Aorta (tissue), 5 donors: ENCODE results near the gene MUC13. TPM values are rescaled to one million over a fixed set of nuclear protein-coding genes. Genes with fewer than 3 reads are reported as not detected.

Experiments
- ATAC-seq: fragments of 200-7000 bp; cut with Tn5 transposase; one replicate; pipeline ENCODE4 v1.9.1; 2022; ENCODE audit warnings: moderate library complexity; ENCODE audit not compliant: low FRiP score
- DNase-seq, 2 donors: peaks; one replicate each; pipeline ENCODE4 v3.0.0-alpha.2; 2020
- H3K27ac ChIP-seq, 2 donors: one replicate each; pipeline ENCODE4 v1.5.1; 2013; ENCODE audit warnings: low read length in 2 of 2, mild to moderate bottlenecking in 2 of 2, moderate library complexity in 2 of 2, control low read depth in 1 of 2, inconsistent platforms in 1 of 2, low read depth in 1 of 2
- H3K27me3 ChIP-seq, 2 donors: one replicate each; pipeline ENCODE4 v1.6.1; 2013; ENCODE audit warnings: control low read depth in 1 of 2, low read length in 1 of 2, mild to moderate bottlenecking in 1 of 2, moderate library complexity in 1 of 2; ENCODE audit not compliant: insufficient read depth in 2 of 2, control insufficient read depth in 1 of 2
- H3K36me3 ChIP-seq, 2 donors: one replicate each; pipeline ENCODE4 v1.6.1; 2013; ENCODE audit warnings: control low read depth in 1 of 2, low read length in 1 of 2, mild to moderate bottlenecking in 1 of 2; ENCODE audit not compliant: insufficient read depth in 2 of 2, control insufficient read depth in 1 of 2
- H3K4me1 ChIP-seq, 2 donors: one replicate each; pipeline ENCODE4 v1.6.1; 2013; ENCODE audit warnings: low read length in 2 of 2, control low read depth in 1 of 2, mild to moderate bottlenecking in 1 of 2, moderate library complexity in 1 of 2; ENCODE audit not compliant: insufficient read depth in 2 of 2, control insufficient read depth in 1 of 2
- H3K4me3 ChIP-seq, 2 donors: one replicate each; pipeline ENCODE4 v1.5.1; 2013; ENCODE audit warnings: low read length in 2 of 2, control low read depth in 1 of 2, mild to moderate bottlenecking in 1 of 2
- H3K9me3 ChIP-seq: one replicate; pipeline ENCODE4 v1.6.1; 2013; ENCODE audit warnings: mild to moderate bottlenecking, low read length; ENCODE audit not compliant: control insufficient read depth
- WGBS, 2 donors: extraction: QIAGEN DNeasy Blood & Tissue Kit; methylation state at CpG; one replicate each; pipeline ENCODE4 v1.1.7; 2013; 5-methylcytosine and 5-hydroxymethylcytosine counted together
- intact Hi-C, 2 donors: fragments of 100-400 bp; cut with DNase I; formaldehyde crosslinking; loops; one replicate each; pipeline versions ENCODE4 v1.14.2 to v1.15.0; 2022
- polyA plus RNA-seq, 2 donors: library from polyadenylated mRNA; stranded (reverse); fragments of 200-250 nt; gene quantifications; one replicate each; pipeline ENCODE4 v1.2.3, GENCODE V29; 2013
- total RNA-seq, 2 donors: library from RNA; stranded (reverse); fragmentation: NEBNext Ultra II Directional; extraction: Animal tissue kit (Norgen Biotek cat#: 25700); gene quantifications; one replicate each; pipeline ENCODE4 v1.2.1, GENCODE V29; 2021
- donor health status: healthy with polysubstance abuse.
- donor health status: Bipolar disorder and iron deficiency.
- donor health status: DM: no; HTN: no; CAD: no.
- donor health status: DM: no; HTN: no; CAD: no.
- donor health status: DM: yes; HTN: yes; CAD: no.

The MUC13 gene
- total and polyA plus RNA-seq, 4 donors, result 0.18 to 16.5 (median 0.54) TPM; not detected in 1

DNA sequence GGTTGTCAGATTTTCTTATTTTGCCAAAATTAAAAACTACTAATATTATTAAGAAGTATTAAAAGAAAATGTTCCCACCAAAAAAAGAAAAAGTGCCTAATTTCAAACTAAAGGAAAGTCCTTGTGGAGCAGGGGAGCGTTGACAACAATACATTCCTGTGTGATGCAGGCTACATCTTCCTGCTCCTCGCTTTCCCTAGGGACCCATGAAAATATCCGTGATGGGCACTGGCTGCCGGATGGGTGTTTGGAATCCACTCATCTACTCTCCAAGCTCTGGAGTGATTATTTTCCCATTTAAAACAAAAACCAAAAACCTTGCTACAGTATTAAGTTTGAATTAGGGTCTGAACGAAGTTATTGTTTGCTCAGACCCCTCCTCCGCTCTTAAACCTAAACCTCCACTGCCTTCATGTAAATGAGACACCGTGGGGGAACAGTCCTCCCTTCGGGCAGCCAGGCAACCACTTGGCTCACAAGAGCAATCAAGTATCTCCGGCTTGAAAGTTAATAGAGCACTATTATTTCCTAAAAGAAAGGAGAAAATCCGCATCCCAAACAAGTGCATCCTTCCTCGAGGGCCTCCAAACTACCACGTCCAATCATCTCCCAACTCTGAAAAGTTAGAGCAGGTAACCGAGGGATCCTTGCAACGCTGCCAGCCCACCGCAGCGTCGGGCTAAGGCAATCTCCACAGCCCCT is 48.9 kb downstream of the MUC13 start:
- DNase-seq (no peak), ATAC-seq (no peak)
- H3K4me1 ChIP-seq, result peaks cover 2 to 3% of the 10 kb centered on the region in 2 donors
- no peaks in the 10 kb centered on the region for H3K9me3 ChIP-seq
- H3K27me3 ChIP-seq, result no peaks in the 10 kb centered on the region
- H3K27ac ChIP-seq, result peak overlapping the region; percentile 17 to 26
- intact Hi-C loops, result loop anchor here (5.0 kb wide), 2 partner anchors 38 to 103 kb away; no protein-coding TSS in a partner anchor
- 5 to 10% methylated on average over 17 of the region's 17 CpGs for WGBS, 2 donors
- no peaks in the 10 kb centered on the region for H3K36me3 ChIP-seq
- H3K4me3 ChIP-seq, result peak overlapping the region; percentile 60 to 78

DNA sequence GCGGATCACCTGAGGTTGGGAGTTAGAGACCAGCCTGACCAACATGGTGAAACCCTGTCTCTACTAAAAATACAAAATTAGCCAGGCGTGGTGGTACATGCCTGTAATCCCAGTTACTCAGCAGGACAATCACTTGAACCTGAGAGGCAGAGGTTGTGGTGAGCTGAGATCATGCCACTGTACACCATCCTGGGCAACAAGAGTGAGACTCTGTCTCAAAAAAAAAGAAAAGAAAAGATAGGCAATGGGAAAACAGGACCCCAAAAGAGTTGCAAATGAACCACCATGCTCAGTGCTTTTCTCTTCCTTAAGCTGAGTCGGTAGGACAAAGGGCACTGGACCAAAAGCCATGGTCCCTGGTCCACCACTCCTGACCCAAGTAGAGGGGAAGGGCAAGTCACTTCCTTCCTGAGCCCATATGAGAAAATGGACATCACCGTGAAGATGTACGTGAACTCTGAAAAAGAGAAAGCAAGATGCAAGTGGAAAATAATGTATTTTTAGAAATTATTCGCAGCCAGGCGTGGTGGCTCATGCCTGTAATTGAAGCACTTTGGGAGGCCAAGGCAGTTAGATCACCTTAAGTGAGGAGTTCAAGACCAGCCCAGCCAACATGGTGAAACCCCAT is 50.0 kb downstream of the MUC13 start:
- DNase-seq, result no peak
- H3K9me3 ChIP-seq, result no peaks in the 10 kb centered on the region
- peaks cover 2 to 4% of the 10 kb centered on the region in 2 donors for H3K4me1 ChIP-seq

DNA sequence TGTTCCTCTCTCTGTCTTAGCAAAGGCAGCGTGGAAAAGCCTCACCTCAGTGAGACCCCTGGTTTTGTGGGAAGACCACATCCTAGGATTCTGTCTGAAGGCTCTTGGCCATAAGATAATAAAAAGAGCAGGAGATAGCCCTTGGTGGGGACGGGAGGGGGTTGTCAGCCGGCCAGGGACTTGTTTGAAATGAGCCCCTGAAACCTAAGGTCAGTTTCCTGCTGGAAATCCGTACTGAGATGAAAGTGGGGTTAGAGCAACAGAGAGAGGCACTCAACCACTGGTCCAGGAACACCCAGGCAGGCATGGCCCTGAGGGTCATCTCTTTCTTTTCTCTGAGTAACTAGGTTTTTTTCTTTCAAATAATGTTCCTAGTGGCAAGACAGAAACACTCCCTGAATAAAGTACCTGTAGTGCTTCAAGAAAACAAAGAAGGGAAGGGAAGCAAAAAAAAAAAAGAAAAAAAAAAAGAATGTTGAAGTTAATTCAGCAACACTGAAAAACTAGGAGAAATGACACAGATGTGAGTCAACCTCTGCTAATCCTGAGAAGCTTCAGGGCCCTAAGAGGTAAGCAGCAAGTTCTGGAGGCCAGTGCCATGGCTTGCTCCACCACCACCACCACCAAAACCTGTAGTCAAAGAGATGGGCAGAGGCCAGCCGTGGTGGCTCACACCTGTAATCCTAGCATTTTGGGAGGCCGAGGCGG is 50.6 kb downstream of the MUC13 start:
- Histone ChIP-seq H3K9me3 (no peaks in the 10 kb centered on the region), H3K27me3 (no peaks in the 10 kb centered on the region), H3K4me3 (no peak overlapping the region), H3K4me1 (peaks cover 2 to 11% of the 10 kb centered on the region in 2 donors), H3K27ac (no peak overlapping the region), H3K36me3 (no peaks in the 10 kb centered on the region)
- WGBS, 2 donors, result 74 to 90% methylated on average over 6 to 7 of the region's 7 CpGs
- intact Hi-C loops, result loop anchor here (5.0 kb wide), 2 partner anchors 37 to 102 kb away; no protein-coding TSS in a partner anchor
- no peak for ATAC-seq
- DNase-seq, result no peak

More for the DNA sequence above, 50.0 kb downstream of the MUC13 start:
- no peak for ATAC-seq
- H3K27me3 ChIP-seq, result no peaks in the 10 kb centered on the region
- H3K27ac ChIP-seq, result no peak overlapping the region
- no peaks in the 10 kb centered on the region for H3K36me3 ChIP-seq
- WGBS, 2 donors, result 62 to 90% methylated on average over 7 of the region's 7 CpGs
- no peak overlapping the region for H3K4me3 ChIP-seq
- intact Hi-C loops, result loop anchor here (5.0 kb wide), 2 partner anchors 37 to 102 kb away; no protein-coding TSS in a partner anchor

DNA sequence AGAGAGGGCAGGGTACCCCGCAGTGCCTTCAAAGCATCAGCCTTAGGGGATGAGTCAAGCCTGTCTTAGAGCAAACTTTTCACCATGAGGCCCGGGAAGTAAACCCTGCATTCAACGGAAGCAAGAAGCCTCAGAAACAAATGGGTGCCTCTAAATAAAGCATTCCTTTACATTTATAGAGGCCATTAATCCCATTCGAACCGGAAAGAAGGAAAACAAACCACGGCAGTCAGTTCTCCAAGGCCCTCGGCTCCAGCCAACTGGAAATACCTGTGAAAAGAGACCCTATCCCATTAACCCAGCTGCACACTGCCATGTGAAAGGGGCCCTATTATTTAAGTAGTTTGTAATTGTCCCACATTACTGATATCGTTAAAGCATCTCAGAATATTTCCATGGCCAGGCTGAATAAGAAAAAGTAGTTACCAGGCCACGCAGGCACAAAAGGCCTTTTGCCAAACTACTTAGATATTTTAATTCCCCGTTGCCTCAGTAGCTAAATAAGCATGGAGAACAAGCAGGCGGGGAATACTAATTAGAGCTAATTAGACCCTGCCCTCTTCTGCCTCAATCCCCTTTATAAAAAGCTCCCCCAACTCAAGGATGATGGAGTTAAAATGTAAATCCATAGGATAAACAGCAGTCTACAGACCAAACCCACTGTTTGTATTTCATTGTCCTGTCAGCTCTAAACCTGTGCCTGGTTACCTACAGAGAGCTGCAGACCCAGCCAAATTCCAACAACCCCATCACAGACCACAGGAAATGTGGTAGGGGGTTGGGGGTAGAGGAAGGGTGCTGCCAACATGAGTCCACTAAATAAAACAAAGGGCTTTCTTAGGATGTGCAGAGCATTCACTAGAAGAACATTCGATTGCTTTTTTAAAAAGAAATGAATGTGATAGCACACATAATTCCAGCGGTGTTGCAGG is 51.5 kb downstream of the MUC13 start:
- H3K27me3 ChIP-seq, result no peaks in the 10 kb centered on the region
- peaks cover 3 to 12% of the 10 kb centered on the region in 2 donors for H3K4me1 ChIP-seq
- H3K9me3 ChIP-seq, result no peaks in the 10 kb centered on the region
- H3K27ac ChIP-seq, result no peak overlapping the region
- ATAC-seq (no peak), DNase-seq (no peak)
- WGBS, 2 donors, result 29 to 77% methylated on average over 13 of the region's 13 CpGs
- H3K36me3 ChIP-seq, result no peaks in the 10 kb centered on the region
- intact Hi-C loops, result loop anchor here (5.0 kb wide), 2 partner anchors 36 to 101 kb away; no protein-coding TSS in a partner anchor
- no peak overlapping the region for H3K4me3 ChIP-seq

DNA sequence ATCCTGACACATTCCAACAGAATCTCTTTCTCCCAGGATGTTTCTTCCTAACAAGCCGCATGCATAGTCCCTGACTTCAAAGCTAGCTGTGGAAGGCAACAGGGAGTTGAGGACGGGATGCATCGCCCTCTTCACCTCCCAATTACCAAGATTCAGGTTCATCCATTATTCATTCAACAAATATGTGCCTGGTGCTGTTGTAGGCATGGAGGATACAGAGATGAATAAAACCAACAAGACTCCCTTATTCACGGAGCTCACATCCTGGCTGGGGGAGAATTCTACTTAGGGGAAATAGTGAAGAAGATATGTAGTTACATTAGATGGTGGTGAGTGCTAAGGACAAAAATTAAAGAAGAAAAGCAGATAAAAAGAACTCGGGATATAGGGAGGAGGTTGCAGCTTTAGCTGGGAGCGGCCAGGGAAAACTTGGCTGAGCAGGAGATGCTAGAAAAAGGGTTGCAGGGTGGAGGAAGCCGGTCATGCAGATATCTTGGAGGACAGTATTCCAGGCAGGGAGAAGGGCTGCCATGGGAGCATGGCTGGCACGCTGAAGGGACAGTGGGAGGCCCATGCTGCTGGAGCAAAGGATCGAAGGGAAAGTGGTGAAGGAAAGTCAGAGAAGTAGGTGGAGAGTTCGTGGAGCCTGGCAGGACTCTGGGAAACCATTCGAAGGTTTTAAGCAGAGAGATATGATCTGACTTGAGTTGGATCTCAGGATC is 52.4 kb downstream of the MUC13 start:
- H3K4me3 ChIP-seq, result no peak overlapping the region
- H3K27me3 ChIP-seq, result no peaks in the 10 kb centered on the region
- no peak overlapping the region for H3K27ac ChIP-seq
- peaks cover 9 to 13% of the 10 kb centered on the region in 2 donors for H3K4me1 ChIP-seq
- 43 to 71% methylated on average over 11 of the region's 11 CpGs for WGBS, 2 donors
- intact Hi-C loops, result loop anchor here (5.0 kb wide), 2 partner anchors 35 to 100 kb away; no protein-coding TSS in a partner anchor
- DNase-seq (no peak), ATAC-seq (no peak)
- no peaks in the 10 kb centered on the region for H3K9me3 ChIP-seq
- no peaks in the 10 kb centered on the region for H3K36me3 ChIP-seq

DNA sequence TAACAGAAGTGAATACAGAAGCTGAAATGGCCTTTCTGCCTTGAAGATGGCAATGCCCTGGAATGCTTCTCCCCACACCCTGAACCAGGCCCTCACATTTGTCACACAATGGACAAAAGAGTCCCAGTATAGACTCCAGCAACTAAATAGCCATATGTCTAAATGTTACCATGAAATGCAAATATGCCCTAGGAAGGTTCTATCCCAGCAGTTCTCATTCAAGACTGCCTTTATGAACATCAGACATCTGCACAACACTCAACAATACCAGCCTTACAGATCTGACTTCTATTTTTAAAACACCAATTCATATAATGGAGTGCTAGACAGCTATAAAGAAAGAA is 55.2 kb downstream of the MUC13 start:
- no peak for ATAC-seq
- intact Hi-C loops, result loop anchor here in 1 of 2 donors (5.0 kb wide), 1 partner anchor 47 kb away; no protein-coding TSS in a partner anchor
- peaks cover 13 to 17% of the 10 kb centered on the region in 2 donors for H3K4me1 ChIP-seq
- no peaks in the 10 kb centered on the region for H3K9me3 ChIP-seq
- H3K27ac ChIP-seq, result peak overlapping the region; percentile 72 to 89
- no peak overlapping the region for H3K4me3 ChIP-seq
- DNase-seq, result no peak
- no peaks in the 10 kb centered on the region for H3K27me3 ChIP-seq
- H3K36me3 ChIP-seq, result no peaks in the 10 kb centered on the region

DNA sequence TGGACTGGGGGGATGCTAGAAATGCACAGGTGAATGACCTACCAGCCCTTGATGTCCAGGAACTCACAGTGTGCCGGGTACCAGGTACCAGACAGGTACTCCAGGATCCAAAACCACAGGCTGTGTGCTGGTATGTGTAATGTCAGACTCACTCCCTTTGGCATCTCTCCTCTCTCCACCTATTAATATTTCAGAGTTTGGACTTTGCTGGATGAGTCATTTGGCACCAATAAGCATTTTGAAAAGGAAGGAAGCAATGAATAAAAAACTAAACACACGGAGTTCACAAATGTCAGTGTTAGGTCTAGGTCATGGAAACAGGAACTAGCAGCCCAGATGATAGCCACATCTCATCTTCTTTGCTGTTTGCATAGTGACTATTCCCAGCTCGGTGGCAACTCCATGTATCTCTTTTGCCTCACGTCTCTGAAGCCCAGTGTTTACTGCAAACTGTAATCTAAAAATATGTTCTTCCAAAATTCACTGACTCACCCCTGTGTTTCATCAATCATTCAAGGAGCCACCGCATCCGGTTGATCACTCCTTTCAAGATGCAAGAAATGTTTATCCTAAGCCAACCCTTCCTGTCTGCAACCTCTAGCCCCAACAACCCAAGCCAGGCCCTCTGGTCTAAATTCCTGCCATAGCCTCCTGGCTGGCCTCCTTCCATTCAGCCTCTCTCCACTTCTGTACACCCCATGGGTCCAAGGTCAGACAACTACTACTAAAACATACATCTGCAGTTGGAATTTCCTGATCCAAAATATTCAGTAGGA is 55.8 kb downstream of the MUC13 start:
- peak overlapping the region; percentile 72 to 90 for H3K27ac ChIP-seq
- ATAC-seq, result peak; percentile 72
- no peaks in the 10 kb centered on the region for H3K27me3 ChIP-seq
- peak; percentile 74 to 75 for DNase-seq
- intact Hi-C loops, result loop anchor here in 1 of 2 donors (5.0 kb wide), 1 partner anchor 46 kb away; no protein-coding TSS in a partner anchor
- no peaks in the 10 kb centered on the region for H3K36me3 ChIP-seq
- no peaks in the 10 kb centered on the region for H3K9me3 ChIP-seq
- H3K4me1 ChIP-seq, result peaks cover 13 to 17% of the 10 kb centered on the region in 2 donors
- 0% methylated on average over 6 of the region's 6 CpGs for WGBS, 2 donors
- H3K4me3 ChIP-seq, result no peak overlapping the region
